Cardiac fibroblast (primary cell): ENCODE data around the gene B3GAT1.

Experiments used
- DNase-seq, 2 donors: peaks; one replicate each; pipeline versions ENCODE4 v3.0.0 to v3.0.0-alpha.2; 2010; ENCODE audit warnings: low read depth in 2 of 2
- H3K4me3 ChIP-seq, 2 donors: replicated peaks in 1 of 2; 1 replicate in 1 of 2; 2 replicates in 1 of 2; pipeline ENCODE4 v1.5.1; 2011; ENCODE audit warnings: low read depth in 2 of 2, low read length in 2 of 2, mild to moderate bottlenecking in 2 of 2, moderate library complexity in 1 of 2
- CTCF ChIP-seq: IDR thresholded peaks from one replicate; pipeline ENCODE4 v1.5.1; 2011; ENCODE audit warnings: low read depth, mild to moderate bottlenecking, low read length, inconsistent platforms

The B3GAT1 gene

GRCh38 chr11:134340354-134340964, 71.6 kb downstream of the B3GAT1 start:
- TF ChIP-seq CTCF, result no peak
- no peak overlapping the region for H3K4me3 ChIP-seq
- no peak for DNase-seq

- no peak overlapping the region for H3K4me3 ChIP-seq
- no peak for DNase-seq
- TF ChIP-seq CTCF, result no peak
Observed at GRCh38 chr11:134339756-134340155, 72.3 kb downstream of the B3GAT1 start.

GRCh38 chr11:134338654-134339053, 73.4 kb downstream of the B3GAT1 start:
- TF ChIP-seq CTCF, result no peak
- H3K4me3 ChIP-seq, result no peak overlapping the region
- DNase-seq, result no peak

- no peak for TF ChIP-seq CTCF
- no peak overlapping the region for H3K4me3 ChIP-seq
- no peak for DNase-seq
Observed at GRCh38 chr11:134338068-134338467, 74.0 kb downstream of the B3GAT1 start.

GRCh38 chr11:134337051-134337450, 75.0 kb downstream of the B3GAT1 start:
- no peak for TF ChIP-seq CTCF
- DNase-seq, result no peak
- no peak overlapping the region for H3K4me3 ChIP-seq

GRCh38 chr11:134334796-134335571, 77.1 kb downstream of the B3GAT1 start:
- no peak for TF ChIP-seq CTCF
- H3K4me3 ChIP-seq, result no peak overlapping the region
- no peak for DNase-seq
